ENCODE results near the gene SLC25A22.

SLC25A22 gene

GRCh38 chr11:820655-821511 is 22.8 kb upstream of the SLC25A22 start:
- Mint-ChIP-seq H3K27ac (peak overlapping the region; percentile 76), H3K4me3 (peak overlapping the region; percentile 80), H3K9me3 (no peaks in the 10 kb centered on the region), H3K27me3 (no peaks in the 10 kb centered on the region), H3K36me3 (ENCODE audit: low read depth) (peaks cover 32% of the 10 kb centered on the region), H3K4me1 (ENCODE audit: low read depth) (peaks cover 20% of the 10 kb centered on the region)
- DNase-seq = no peak

DNA sequence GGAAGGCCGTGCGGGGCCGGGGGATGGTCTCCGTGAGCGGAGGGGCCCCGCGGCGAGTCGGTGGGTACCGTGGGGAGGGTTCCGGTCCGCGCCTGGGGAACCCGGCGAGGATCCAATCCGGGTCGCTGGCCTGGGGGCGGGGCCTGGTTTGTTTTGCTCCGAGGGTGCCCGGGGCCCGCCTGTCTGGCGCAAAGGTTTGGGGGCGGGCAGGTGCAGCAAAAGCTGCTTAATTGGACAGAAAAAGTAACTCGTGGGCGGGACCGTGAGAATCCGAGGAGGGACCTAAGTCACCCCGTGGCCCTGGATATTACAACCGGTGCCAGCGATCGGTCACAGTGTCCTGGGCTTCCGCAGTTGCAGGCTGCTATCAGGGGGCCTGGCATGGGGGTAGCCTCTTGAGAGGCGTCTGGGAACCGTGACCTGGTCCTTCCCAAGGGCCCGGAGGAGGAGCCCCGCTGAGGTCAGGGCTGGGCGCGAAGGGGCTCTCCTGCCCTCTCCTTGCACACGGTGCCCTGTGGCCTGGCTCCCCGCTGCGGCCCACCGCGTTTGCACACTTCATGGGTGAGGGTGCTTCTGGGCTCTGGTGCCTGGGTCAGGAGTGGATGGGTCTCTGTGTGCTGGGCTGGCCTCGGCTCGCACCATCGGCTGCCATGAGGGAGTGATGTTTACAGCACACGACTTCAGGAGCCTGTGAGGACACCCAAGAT is 22.0 kb upstream of the SLC25A22 start:
- Mint-ChIP-seq H3K4me3 (peak overlapping the region; percentile 80), H3K4me1 (ENCODE audit: low read depth) (peaks cover 20% of the 10 kb centered on the region), H3K9me3 (no peaks in the 10 kb centered on the region), H3K27ac (peak overlapping the region; percentile 78), H3K27me3 (no peaks in the 10 kb centered on the region), H3K36me3 (ENCODE audit: low read depth) (peaks cover 31% of the 10 kb centered on the region)
- peak; percentile 90 for DNase-seq

GRCh38 chr11:819129-819931 is 21.2 kb upstream of the SLC25A22 start:
- Mint-ChIP-seq H3K4me3 (peak overlapping the region; percentile 80), H3K27me3 (no peaks in the 10 kb centered on the region), H3K4me1 (ENCODE audit: low read depth) (peaks cover 20% of the 10 kb centered on the region), H3K36me3 (ENCODE audit: low read depth) (peaks cover 34% of the 10 kb centered on the region), H3K27ac (peak overlapping the region; percentile 78), H3K9me3 (no peaks in the 10 kb centered on the region)
- DNase-seq = peak; percentile 92

DNA sequence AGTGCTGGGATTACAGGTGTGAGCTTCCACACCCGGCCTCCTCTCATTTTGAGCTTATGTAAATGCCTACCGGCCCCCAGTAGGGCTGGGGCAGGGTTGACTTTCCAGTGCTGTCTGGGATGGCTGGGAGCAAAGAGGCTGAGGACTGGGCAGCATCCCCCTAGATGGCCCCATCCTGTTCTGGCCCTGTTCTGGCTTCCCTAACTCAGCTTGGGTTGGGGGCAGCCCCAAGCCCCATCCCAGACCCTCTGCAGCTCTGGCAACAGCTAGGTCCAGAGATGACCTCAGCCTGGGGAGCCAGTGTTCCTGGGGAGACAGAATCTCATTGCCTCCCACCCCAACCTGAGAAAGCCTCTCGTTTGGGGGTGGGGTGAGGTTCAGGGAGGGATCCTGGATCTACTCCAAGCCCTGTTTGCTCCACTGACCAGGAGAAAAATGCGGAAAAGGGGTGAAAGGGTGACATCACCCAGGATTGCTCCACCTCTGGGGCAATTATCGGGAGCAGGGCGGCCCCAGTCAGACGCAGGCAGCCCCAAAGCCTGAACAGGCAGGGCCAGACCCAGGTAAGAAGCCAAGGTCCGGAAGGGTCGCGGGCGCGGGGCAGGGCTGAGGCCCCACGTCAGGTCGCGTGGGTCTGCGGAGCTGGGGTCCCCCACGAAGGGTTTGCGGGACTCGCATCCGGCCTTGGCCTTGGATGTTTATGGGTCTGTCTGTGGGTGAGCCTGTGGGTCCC is 20.5 kb upstream of the SLC25A22 start, which contains the start of gene PNPLA2:
Gene PNPLA2 (plus strand): TSS at position 519 of the 733 bp plus-strand sequence. CDS start 805 bp downstream, outside the sequence.
- H3K27ac Mint-ChIP-seq = peak within 1 kb of the TSS; percentile 85
- H3K4me1 Mint-ChIP-seq (ENCODE audit: low read depth) = peaks cover 23% of the 10 kb centered on the region
- H3K27me3 Mint-ChIP-seq = no peaks in the 10 kb centered on the region
- no peaks in the 10 kb centered on the region for H3K9me3 Mint-ChIP-seq
- H3K4me3 Mint-ChIP-seq = peak within 1 kb of the TSS; percentile 80
- DNase-seq = no peak
- H3K36me3 Mint-ChIP-seq (ENCODE audit: low read depth) = peaks cover 38% of the 10 kb centered on the region

DNA sequence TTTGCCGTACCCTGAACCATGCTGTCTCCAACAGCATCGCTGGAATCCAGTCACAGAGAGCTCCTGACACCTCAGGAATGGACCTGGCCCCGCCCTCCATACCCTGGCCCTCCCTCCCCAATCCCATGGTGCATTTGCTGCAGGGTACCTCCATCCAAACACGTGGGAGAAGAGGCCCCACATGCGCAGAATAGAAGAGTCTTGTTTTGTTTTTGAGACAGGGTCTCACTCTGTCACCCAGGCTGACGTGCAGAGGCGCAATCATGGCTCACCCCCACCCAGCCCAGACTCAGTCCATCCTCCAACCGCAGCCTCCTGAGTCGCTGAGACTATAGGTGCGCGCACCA is 18.3 kb upstream of the SLC25A22 start:
- no peak for DNase-seq
- peaks cover 47% of the 10 kb centered on the region for H3K36me3 Mint-ChIP-seq (ENCODE audit: low read depth)
- H3K4me1 Mint-ChIP-seq (ENCODE audit: low read depth) = peaks cover 33% of the 10 kb centered on the region
- H3K27me3 Mint-ChIP-seq = no peaks in the 10 kb centered on the region
- H3K9me3 Mint-ChIP-seq = no peaks in the 10 kb centered on the region
- no peak overlapping the region for H3K4me3 Mint-ChIP-seq
- peak overlapping the region; percentile 38 for H3K27ac Mint-ChIP-seq

DNA sequence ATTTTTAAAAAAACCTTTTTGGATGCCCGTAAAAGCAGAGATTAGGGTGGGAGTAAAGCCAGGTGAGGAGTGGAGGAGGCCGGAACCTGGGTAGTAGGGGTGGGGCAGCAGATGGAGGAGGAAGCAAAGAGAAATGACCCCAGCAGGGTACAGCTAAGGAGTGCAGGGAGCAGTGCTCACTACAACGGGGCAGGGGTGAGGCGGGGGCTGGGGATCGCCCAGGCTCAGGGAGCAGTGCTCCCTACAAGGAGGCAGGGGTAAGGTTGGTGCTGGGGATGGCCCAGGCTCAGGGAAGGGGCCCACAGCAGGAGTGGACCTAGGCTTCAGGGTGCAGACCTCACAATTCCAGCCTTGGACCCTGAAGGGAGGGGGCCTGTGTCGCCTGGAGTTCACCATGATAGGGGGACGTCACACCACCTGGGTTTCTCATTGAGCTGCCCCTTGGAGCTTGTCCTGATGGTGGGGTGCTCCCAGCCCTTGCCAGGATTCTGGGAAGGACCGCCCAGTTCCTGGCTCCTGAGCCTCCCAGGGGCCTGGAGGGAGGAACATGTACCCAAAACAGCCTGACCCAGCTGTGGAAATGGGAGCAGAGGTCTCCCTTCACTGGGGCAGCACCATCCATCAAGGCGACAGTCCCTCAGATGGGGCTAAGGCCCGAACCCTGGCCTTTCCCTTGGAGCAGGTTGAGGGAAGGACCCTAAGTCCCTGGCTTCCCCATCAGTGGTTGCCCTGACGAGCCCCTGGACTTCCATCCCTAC is 17.8 kb upstream of the SLC25A22 start:
- Mint-ChIP-seq H3K27me3 (no peaks in the 10 kb centered on the region), H3K27ac (peak overlapping the region; percentile 44), H3K9me3 (no peaks in the 10 kb centered on the region), H3K4me1 (ENCODE audit: low read depth) (peaks cover 34% of the 10 kb centered on the region), H3K4me3 (no peak overlapping the region), H3K36me3 (ENCODE audit: low read depth) (peaks cover 53% of the 10 kb centered on the region)
- no peak for DNase-seq

DNA sequence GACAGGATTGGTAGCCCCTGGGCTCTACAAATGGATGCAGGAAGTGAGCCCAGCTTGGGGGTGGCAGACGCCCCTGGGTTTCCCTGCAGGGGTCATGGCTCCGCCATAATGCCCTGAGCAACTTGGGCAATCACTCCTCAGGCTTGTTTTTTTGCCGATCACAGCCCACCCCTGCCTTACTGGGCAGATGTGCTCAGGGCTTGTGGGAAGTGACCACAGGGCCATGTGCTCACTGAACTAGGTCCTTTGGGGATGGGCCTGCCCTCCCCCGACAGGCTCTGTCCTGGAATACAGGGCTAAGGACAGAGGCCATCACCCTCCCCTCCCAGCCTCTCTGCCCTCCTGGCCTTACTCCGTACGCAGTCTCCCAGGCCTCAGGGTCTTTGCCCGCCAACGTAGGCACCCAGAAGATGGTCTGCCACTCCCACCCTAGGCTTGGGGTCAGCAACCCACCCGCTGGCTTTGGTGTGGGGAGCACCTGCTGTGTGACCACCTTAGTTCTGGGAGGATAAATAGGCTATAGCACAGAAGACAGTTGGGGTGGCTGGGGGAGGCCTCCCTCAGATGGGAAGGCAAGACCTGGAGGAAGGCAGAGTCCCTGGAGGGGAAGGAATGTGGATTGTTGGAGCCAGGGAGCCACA is 15.5 kb upstream of the SLC25A22 start:
- peak; percentile 55 for DNase-seq
- Mint-ChIP-seq H3K36me3 (ENCODE audit: low read depth) (peaks cover 72% of the 10 kb centered on the region), H3K27ac (peak overlapping the region; percentile 96), H3K4me3 (peak overlapping the region; percentile 10), H3K9me3 (no peaks in the 10 kb centered on the region), H3K27me3 (no peaks in the 10 kb centered on the region), H3K4me1 (ENCODE audit: low read depth) (peaks cover 30% of the 10 kb centered on the region)

DNA sequence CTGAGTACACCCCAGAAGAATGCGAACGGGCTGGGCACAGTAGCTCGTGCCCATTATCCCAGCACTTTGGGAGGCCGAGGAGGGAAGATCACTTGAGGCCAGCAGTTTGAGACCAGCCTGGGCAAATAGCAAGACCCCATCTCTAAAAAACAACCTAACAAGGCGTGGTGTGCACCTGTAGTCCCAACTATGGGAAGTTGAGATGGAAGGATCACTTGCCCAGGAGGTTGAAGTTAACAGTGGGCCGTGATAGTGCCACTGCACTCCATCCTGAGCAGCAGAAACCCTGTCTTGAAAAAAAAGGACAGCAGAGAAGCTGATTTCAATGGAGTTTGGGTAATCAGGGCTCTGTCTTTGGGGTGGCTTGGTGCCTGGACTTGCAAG is 15.0 kb upstream of the SLC25A22 start:
- Mint-ChIP-seq H3K4me3 (peak overlapping the region; percentile 89), H3K36me3 (ENCODE audit: low read depth) (peaks cover 75% of the 10 kb centered on the region), H3K9me3 (no peaks in the 10 kb centered on the region), H3K4me1 (ENCODE audit: low read depth) (peaks cover 31% of the 10 kb centered on the region), H3K27me3 (no peaks in the 10 kb centered on the region), H3K27ac (peak overlapping the region; percentile 96)
- no peak for DNase-seq

- Mint-ChIP-seq H3K27me3 (no peaks in the 10 kb centered on the region), H3K36me3 (ENCODE audit: low read depth) (peaks cover 79% of the 10 kb centered on the region), H3K27ac (peak overlapping the region; percentile 96), H3K9me3 (no peaks in the 10 kb centered on the region), H3K4me3 (peak overlapping the region; percentile 89), H3K4me1 (ENCODE audit: low read depth) (peaks cover 36% of the 10 kb centered on the region)
- DNase-seq = no peak
Measured at GRCh38 chr11:812390-812789, 14.3 kb upstream of the SLC25A22 start.

- Mint-ChIP-seq H3K27me3 (no peaks in the 10 kb centered on the region), H3K4me3 (peak overlapping the region; percentile 89), H3K9me3 (no peaks in the 10 kb centered on the region), H3K27ac (peak overlapping the region; percentile 96), H3K36me3 (ENCODE audit: low read depth) (peaks cover 79% of the 10 kb centered on the region), H3K4me1 (ENCODE audit: low read depth) (peaks cover 36% of the 10 kb centered on the region)
- DNase-seq = peak; percentile 43
Measured at GRCh38 chr11:811446-812245, 13.6 kb upstream of the SLC25A22 start.

GRCh38 chr11:810040-810567 is 12.0 kb upstream of the SLC25A22 start:
- DNase-seq = no peak
- Mint-ChIP-seq H3K36me3 (ENCODE audit: low read depth) (peaks cover 69% of the 10 kb centered on the region), H3K4me1 (ENCODE audit: low read depth) (peaks cover 44% of the 10 kb centered on the region), H3K9me3 (no peaks in the 10 kb centered on the region), H3K4me3 (peak overlapping the region; percentile 89), H3K27me3 (no peaks in the 10 kb centered on the region), H3K27ac (peak overlapping the region; percentile 99)

DNA sequence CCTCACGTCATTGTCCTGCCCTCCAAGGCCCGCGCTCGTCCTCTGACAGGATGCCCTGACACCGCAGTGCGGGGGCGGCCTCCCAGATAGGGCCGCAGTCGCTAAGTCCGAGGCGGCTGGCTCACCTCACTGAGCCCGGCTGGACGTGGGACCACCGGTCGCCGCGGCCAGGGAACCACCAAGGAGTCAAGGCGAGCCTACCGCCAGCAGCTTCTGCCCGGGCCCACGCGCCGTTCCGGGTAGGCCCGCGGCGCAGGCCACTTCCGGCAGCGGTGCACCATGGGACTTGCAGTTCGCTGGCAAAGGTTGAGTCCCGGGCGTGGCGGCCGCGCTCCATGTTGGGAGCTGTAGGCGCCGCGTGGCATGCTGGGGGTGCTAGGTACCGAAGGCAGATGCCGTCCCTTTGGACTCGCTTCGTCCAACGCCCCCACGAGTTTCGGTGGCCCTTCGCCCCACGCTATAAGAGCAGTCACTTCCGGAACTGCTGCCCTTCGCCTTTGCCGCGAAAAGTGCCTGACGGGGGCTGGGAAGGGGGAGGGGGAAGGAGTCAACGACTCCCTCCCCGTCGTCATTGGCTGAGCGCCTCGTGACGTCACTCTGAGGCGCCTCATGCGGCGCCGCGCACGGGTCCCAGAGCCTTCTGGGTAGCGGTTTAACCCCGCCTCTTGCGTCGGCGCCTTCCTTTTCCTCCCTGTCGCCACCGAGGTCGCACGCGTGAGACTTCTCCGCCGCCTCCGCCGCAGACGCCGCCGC is 11.4 kb upstream of the SLC25A22 start, which contains the start of gene RPLP2:
Gene RPLP2 (plus strand): TSS at position 681 of the 753 bp plus-strand sequence. CDS start 268 bp downstream, outside the sequence.
- Mint-ChIP-seq H3K4me1 (ENCODE audit: low read depth) (peaks cover 46% of the 10 kb centered on the region), H3K36me3 (ENCODE audit: low read depth) (peaks cover 62% of the 10 kb centered on the region), H3K27me3 (no peaks in the 10 kb centered on the region), H3K4me3 (peak within 1 kb of the TSS; percentile 89), H3K27ac (peak within 1 kb of the TSS; percentile 99), H3K9me3 (no peaks in the 10 kb centered on the region)
- DNase-seq = peak; percentile 99

All from activated T-cell treated with anti-CD3 and anti-CD28 coated beads, Interleukin-2, amount 50 U/mL, for 24 hours (primary cell).